Embryonic facial prominence (tissue), 1 donor: ENCODE measurements around the gene CHTOP.
"Not testable (repeated sequence)": the region's sequence is repeated elsewhere in the genome, so short reads cannot be mapped to it uniquely, and the experiment has no call there.

Experiments
- DNase-seq: peaks from one replicate; pipeline ENCODE4 v3.0.0-alpha.2; 2016; ENCODE audit errors: extremely low spot score

CHTOP gene

DNA sequence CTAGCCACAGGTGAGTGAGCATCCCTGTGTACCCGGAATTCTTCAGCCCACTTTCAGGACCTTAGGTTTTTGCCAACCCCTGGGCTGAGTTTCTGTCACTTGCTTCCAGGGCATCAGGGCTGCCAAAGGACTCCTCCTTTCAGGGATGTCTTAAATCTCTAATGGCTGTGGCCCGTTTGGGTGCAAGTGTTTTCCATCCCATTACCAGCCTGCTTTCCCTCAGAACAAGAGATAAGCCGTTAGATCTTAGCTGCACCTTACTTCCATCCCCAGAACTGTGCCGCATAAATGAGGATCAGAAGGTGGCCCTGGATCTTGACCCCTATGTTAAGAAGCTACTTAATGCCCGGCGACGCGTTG lies 25.3 kb downstream of the CHTOP start:
- no peak for DNase-seq

GRCh38 chr1:153659656-153660055 lies 25.8 kb downstream of the CHTOP start:
- DNase-seq: no peak

GRCh38 chr1:153661111-153661708 lies 27.3 kb downstream of the CHTOP start:
- no peak for DNase-seq

DNA sequence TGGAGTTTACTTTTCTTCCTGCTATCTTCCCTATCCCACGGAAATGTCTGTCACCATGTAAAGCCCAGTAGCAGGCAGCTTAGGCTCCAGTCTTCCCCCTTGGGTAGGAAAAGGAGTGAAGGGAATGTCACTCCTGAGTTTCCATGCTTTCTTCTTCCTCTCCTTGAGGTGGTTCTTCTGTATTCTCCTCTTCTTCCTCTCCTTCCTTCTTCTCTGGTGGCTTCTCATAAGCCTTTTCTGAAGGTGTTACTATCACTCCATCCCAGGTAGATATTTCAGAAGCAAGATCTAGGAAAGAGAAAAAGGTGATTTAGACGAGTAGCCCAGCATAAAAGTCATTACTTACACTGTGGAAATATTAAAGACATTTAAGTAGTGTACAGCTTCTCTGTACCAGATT lies 28.4 kb downstream of the CHTOP start:
- DNase-seq: no peak

DNA sequence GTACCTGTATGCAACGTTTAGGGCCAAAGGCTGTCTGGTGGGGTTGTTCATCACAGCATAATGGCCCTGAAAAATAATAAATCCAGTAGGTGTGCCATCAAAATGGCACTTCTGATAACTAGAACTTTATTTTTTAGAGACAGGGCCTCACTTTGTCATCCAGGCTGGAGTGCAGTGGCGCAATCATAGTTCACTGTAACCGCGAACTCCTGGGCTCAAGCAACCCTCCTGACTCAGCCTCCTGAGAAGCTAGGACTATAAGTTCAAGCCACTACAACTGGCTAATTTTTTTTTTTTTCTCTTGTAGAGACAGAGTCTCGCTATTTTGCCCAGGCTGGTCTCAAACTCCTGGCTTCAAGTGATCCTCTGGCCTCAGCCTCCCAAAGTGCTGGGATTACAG lies 29.3 kb downstream of the CHTOP start:
- DNase-seq: no peak

- DNase-seq: no peak
Measured at GRCh38 chr1:153667439-153667838, 33.6 kb downstream of the CHTOP start.

- DNase-seq: not testable (repeated sequence)
Measured at GRCh38 chr1:153668672-153669071, 34.8 kb downstream of the CHTOP start.

GRCh38 chr1:153669606-153670005 lies 35.7 kb downstream of the CHTOP start:
- no peak for DNase-seq

GRCh38 chr1:153670257-153670858 lies 36.5 kb downstream of the CHTOP start:
- DNase-seq: no peak

- peak; percentile 100 for DNase-seq
Measured at GRCh38 chr1:153670859-153671627, 37.2 kb downstream of the CHTOP start, which contains the start of gene ILF2. ILF2 (minus strand) TSS chr1:153670993; CDS start chr1:153670922, 71 bp downstream.

DNA sequence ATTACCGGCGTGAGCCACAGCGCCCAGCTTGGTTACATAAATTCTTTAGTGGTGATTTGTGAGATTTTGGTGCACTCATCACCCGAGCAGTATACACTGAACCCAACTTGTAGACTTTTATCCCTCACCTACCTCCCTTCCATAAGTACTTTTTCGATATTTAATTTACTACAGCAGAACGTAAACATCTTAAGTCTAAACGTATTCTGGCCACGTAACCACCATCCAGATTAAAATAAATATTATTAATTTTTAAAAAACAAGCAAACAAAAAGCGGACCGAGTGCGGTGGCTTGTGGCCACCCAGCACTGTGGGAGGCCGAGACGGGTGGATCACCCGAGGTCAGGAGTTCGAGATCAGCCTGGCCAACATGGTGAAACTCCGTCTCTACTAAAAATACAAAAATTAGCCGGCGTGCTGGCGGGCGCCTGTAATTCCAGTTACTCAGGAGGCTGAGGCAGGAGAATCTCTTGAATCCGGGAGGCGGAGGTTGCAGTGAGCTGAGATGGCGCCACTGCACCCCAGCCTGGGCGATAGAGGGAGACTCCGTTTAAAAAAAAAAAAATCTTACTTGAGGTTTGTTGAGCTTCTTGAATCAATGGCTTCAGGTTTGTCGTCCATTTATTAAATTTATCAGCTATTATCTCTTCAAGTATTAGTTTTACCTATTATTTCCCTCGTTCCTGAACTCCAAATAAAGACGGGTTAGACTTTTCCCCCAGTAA lies 37.9 kb downstream of the CHTOP start:
- peak; percentile 37 for DNase-seq

DNA sequence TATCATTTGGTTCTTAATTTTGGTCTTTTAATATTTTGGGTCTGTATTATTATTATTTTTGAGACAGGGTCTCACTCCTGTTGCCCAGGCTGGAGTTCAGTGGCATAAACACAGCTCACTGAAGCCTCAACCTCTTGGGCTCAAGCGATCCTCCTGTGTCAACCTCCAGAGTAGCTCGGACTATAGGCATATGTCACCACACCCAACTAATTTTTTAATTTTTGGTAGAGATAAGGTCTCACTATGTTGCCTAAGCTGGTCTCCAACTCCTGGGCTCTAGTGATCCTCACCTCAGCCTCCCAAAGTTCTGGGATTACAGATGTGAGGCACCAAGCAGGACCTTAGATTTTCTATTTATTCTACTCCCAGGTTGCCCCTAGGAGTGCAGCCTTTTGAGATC lies 39.6 kb downstream of the CHTOP start:
- no peak for DNase-seq

GRCh38 chr1:153677718-153678518 lies 44.1 kb downstream of the CHTOP start:
- DNase-seq: no peak

DNA sequence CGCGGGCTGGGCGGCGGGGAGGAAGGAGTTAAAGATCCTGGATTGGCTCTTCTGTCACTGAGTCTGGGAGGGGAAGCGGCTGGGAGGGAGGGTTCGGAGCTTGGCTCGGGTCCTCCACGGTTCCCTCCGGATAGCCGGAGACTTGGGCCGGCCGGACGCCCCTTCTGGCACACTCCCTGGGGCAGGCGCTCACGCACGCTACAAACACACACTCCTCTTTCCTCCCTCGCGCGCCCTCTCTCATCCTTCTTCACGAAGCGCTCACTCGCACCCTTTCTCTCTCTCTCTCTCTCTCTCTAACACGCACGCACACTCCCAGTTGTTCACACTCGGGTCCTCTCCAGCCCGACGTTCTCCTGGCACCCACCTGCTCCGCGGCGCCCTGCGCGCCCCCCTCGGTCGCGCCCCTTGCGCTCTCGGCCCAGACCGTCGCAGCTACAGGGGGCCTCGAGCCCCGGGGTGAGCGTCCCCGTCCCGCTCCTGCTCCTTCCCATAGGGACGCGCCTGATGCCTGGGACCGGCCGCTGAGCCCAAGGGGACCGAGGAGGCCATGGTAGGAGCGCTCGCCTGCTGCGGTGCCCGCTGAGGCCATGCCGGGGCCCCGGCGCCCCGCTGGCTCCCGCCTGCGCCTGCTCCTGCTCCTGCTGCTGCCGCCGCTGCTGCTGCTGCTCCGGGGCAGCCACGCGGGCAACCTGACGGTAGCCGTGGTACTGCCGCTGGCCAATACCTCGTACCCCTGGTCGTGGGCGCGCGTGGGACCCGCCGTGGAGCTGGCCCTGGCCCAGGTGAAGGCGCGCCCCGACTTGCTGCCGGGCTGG lies 44.9 kb downstream of the CHTOP start, which contains the start of gene NPR1:
Gene NPR1 (plus strand): TSS at position 170 of the 818 bp plus-strand sequence. CDS start 421 bp downstream, at position 591.
- no peak for DNase-seq

DNA sequence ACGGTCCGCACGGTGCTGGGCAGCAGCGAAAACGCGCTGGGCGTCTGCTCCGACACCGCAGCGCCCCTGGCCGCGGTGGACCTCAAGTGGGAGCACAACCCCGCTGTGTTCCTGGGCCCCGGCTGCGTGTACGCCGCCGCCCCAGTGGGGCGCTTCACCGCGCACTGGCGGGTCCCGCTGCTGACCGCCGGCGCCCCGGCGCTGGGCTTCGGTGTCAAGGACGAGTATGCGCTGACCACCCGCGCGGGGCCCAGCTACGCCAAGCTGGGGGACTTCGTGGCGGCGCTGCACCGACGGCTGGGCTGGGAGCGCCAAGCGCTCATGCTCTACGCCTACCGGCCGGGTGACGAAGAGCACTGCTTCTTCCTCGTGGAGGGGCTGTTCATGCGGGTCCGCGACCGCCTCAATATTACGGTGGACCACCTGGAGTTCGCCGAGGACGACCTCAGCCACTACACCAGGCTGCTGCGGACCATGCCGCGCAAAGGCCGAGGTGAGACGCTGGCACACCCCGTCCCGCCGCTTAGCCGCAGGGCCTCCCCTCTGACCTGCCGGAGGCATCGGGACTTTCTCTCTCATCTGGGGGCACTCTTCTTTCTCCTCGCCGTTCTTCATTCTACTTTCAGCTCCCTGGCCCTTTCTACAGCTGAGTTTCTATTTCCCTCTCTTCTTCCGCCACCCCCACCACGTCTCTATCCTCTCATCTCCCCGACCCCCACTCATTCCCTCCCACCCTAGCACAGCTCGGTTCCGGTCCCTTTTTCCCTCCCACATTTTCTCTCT lies 45.7 kb downstream of the CHTOP start:
- no peak for DNase-seq

DNA sequence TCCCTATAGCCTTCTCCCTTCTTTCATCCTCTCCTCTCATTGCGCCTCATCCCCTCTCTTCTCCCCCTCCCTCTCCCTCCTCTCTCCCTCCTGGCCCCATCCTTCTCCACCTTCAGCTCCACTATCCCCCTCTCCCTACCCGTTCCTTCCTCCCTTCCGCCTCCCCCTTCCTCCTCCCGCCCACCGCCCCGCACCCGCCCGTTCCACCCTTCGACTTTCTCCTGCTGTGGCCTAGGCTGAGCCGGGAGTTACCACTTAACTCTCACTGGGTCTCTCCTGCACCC lies 46.2 kb downstream of the CHTOP start:
- DNase-seq: no peak

GRCh38 chr1:153682730-153683129 lies 48.9 kb downstream of the CHTOP start:
- no peak for DNase-seq

GRCh38 chr1:153683854-153684253 lies 50.0 kb downstream of the CHTOP start:
- DNase-seq: no peak

- DNase-seq: no peak
Measured at GRCh38 chr1:153684892-153685291, 51.0 kb downstream of the CHTOP start.
